Sigmoid colon (tissue), 7 donors: Measurements from ENCODE around the gene SLC9A9. TPM values are rescaled to one million over a fixed set of nuclear protein-coding genes. Genes with fewer than 3 reads are reported as not detected.

Experiments used
- DNase-seq: peaks from one replicate; pipeline ENCODE4 v3.0.0-alpha.2; 2019
- H3K27ac ChIP-seq, 4 donors: fragments of 200-600 bp; sonication (generic); one replicate each; pipeline ENCODE4 v1.5.1; 2016 to 2019; ENCODE audit warnings: mild to moderate bottlenecking in 1 of 4
- H3K27me3 ChIP-seq, 3 donors: fragments of 200-600 bp; sonication (generic); one replicate each; pipeline ENCODE4 v1.5.1; 2019; ENCODE audit warnings: mild to moderate bottlenecking in 1 of 3
- H3K36me3 ChIP-seq, 4 donors: fragments of 200-600 bp; sonication (generic); one replicate each; pipeline ENCODE4 v1.5.1; 2016 to 2019
- H3K4me1 ChIP-seq, 4 donors: fragments of 200-600 bp; sonication (generic); one replicate each; pipeline ENCODE4 v1.5.1; 2017 to 2019
- H3K4me3 ChIP-seq, 4 donors: fragments of 200-600 bp; sonication (generic); one replicate each; pipeline ENCODE4 v1.5.1; 2017 to 2019; ENCODE audit warnings: mild to moderate bottlenecking in 2 of 4, moderate library complexity in 1 of 4
- H3K9me3 ChIP-seq, 4 donors: fragments of 200-600 bp in 3 of 4; sonication (generic) in 3 of 4; one replicate each; pipeline versions ENCODE4 v1.5.1 to v1.6.1; 2013 to 2019
- EP300 ChIP-seq, 4 donors: sonication (generic); formaldehyde crosslinking; IDR thresholded peaks; one replicate each; pipeline ENCODE4 v1.6.1; 2017; ENCODE audit warnings: antibody characterized with exemption in 4 of 4
- POLR2A ChIP-seq, 2 donors: fragments of 450-650 bp; IDR thresholded peaks; one replicate each; pipeline ENCODE4 v1.6.1; 2016; ENCODE audit warnings: antibody characterized with exemption in 2 of 2, mild to moderate bottlenecking in 2 of 2, moderate library complexity in 2 of 2
- POLR2AphosphoS5 ChIP-seq, 4 donors: sonication (generic); formaldehyde crosslinking; IDR thresholded peaks; one replicate each; pipeline ENCODE4 v1.6.1; 2017; ENCODE audit warnings: antibody characterized with exemption in 4 of 4
- WGBS, 2 donors: extraction: QIAGEN DNeasy Blood & Tissue Kit; methylation state at CpG; one replicate each; pipeline ENCODE4 v1.1.7; 2013; 5-methylcytosine and 5-hydroxymethylcytosine counted together
- intact Hi-C: fragments of 100-400 bp; cut with DNase I; formaldehyde crosslinking; loops from one replicate; pipeline ENCODE4 v1.15.1; 2023
- polyA plus RNA-seq, 3 donors: library from polyadenylated mRNA; stranded (reverse); fragments of 200-250 nt; gene quantifications; one replicate each; pipeline ENCODE4 v1.2.3, GENCODE V29; 2013
- total RNA-seq, 4 donors: library from RNA; depleted of rRNA; stranded (reverse); fragments of >200 nt; gene quantifications; one replicate each; pipeline ENCODE4 v1.1.0, GENCODE V29; 2016
- TF ChIP-seq, protein P1 (sequence below), 4 experiments: fragments of 450-650 bp in 3 of 4; fragments of 200-600 bp in 1 of 4; IDR thresholded peaks; one replicate each; pipeline ENCODE4 v1.5.1; 2016 to 2019; ENCODE audit warnings: antibody characterized with exemption in 4 of 4, mild to moderate bottlenecking in 3 of 4, moderate library complexity in 2 of 4
- donor health status: healthy with polysubstance abuse.
- donor health status: Bipolar disorder and iron deficiency.
- donor health status: healthy.

The SLC9A9 gene
- total and polyA plus RNA-seq, 7 donors, result 2.4 to 29.9 (median 18.9) TPM

DNA sequence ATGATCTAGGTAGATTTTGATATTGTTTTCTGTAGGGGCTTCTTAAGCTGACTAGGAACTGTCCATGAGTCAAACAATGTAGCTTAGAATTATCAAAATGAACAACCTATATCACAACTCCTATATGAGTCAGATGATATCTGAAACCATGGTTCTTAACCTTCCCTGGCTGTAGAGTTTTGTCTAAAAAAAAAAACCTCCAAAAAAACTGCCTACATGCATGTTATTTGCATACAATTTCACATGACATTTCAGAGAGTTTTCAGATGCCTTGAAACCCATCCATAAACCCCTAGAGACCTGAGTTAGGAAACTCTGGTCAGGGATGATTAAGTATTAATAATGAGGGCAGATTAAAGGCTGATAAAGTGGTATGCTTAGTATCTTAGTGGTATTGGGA, 571.7 kb downstream of the SLC9A9 start:
- no peak for DNase-seq
- Histone ChIP-seq H3K4me1 (no peaks in the 10 kb centered on the region), H3K9me3 (no peaks in the 10 kb centered on the region), H3K27me3 (no peaks in the 10 kb centered on the region), H3K36me3 (no peaks in the 10 kb centered on the region), H3K4me3 (no peak overlapping the region), H3K27ac (no peak overlapping the region)
- intact Hi-C loops, result no loop called here
- no peak for TF ChIP-seq POLR2AphosphoS5 (IDR thresholded peaks at IDR 0.05)

DNA sequence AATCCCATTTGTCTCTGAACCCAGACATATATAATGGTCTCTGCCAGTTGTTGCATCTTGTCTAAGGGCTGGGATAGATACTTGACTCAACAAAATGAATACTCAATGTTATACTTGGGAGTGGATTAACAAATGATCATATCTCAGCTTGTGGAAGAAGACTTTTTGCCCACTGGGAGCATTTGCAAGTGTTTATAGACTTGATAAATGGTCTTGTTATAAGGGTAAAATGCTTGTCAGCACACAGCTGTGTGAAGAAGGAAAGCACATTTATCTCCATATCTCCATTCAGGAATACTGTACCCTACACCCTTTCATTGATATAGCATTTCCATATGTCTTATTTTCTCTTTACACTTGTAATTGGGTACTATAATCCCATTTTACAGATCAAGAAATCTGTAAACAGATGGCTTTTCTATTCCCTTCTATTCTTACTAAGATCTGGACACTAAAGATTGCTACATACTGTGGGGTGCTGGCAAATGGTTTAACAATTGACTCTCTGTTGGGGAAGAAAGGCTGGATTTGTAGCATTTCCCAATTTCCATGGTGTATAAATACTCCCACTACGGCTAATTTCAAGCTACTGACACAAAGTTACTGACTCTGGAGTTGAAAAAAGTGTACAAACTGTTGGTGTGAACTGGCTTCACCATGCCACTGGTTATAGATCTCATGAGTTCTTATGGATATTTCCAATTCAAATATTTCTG, 574.1 kb downstream of the SLC9A9 start:
- H3K36me3 ChIP-seq, result no peaks in the 10 kb centered on the region
- intact Hi-C loops, result no loop called here
- DNase-seq, result no peak

DNA sequence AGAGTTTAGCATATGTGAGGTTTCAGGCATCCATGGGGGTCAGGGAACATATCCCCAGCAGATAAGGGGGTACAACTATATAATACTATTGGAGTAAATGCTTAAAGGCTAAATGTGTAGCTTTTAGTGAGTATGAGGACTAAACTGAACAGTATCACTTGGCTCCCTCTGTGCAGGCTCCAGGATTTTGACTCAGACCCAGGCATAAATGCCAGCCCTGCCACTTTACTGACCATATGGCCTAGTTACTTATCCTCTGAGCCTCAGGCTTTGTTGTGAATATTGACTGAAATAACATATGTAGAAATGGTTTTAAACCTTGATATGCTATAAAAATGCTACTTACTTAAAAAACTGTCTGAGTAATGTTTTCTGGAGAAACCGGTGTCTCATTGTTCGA, 577.1 kb downstream of the SLC9A9 start:
- 98 to 99% methylated on average over 2 of the region's 2 CpGs for WGBS, 2 donors

More for the DNA sequence above, 574.1 kb downstream of the SLC9A9 start:
- Histone ChIP-seq H3K9me3 (no peaks in the 10 kb centered on the region), H3K4me3 (no peak overlapping the region), H3K27ac (no peak overlapping the region), H3K4me1 (no peaks in the 10 kb centered on the region), H3K27me3 (no peaks in the 10 kb centered on the region)
- TF ChIP-seq POLR2AphosphoS5 (IDR thresholded peaks at IDR 0.05) (no peak), POLR2A (IDR thresholded peaks at IDR 0.05) (no peak), EP300 (IDR thresholded peaks at IDR 0.05) (no peak)
- TF ChIP-seq, protein P1, sequence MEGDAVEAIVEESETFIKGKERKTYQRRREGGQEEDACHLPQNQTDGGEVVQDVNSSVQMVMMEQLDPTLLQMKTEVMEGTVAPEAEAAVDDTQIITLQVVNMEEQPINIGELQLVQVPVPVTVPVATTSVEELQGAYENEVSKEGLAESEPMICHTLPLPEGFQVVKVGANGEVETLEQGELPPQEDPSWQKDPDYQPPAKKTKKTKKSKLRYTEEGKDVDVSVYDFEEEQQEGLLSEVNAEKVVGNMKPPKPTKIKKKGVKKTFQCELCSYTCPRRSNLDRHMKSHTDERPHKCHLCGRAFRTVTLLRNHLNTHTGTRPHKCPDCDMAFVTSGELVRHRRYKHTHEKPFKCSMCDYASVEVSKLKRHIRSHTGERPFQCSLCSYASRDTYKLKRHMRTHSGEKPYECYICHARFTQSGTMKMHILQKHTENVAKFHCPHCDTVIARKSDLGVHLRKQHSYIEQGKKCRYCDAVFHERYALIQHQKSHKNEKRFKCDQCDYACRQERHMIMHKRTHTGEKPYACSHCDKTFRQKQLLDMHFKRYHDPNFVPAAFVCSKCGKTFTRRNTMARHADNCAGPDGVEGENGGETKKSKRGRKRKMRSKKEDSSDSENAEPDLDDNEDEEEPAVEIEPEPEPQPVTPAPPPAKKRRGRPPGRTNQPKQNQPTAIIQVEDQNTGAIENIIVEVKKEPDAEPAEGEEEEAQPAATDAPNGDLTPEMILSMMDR (IDR thresholded peaks at IDR 0.05), result no peak
- 88 to 94% methylated on average over 1 of the region's 1 CpG for WGBS, 2 donors

DNA sequence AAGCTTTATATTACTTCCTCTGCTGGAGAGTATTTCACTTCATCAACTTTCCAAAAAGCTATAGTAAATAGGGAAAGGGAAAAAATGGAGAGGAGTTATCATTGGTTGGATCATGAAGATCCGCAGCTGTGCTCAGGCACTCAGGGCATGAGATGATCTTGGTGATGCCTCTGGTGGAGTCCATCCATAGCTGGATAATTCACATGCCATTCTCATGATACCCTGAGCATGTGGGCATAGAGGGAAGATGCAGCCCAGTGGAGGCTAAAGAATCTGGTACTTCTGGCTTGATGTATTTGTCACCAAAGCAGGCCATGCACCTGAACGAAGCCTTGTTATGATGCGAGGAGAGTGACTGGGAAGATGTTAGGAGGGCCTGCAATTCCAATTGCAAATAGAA, 578.5 kb downstream of the SLC9A9 start:
- 97 to 98% methylated on average over 3 of the region's 3 CpGs for WGBS, 2 donors
- Histone ChIP-seq H3K4me3 (no peak overlapping the region), H3K36me3 (peaks cover 0 to 15% (median 0%) of the 10 kb centered on the region in 4 donors), H3K27me3 (no peaks in the 10 kb centered on the region), H3K9me3 (no peaks in the 10 kb centered on the region), H3K4me1 (no peaks in the 10 kb centered on the region), H3K27ac (no peak overlapping the region)
- DNase-seq, result no peak
- intact Hi-C loops, result no loop called here
- TF ChIP-seq POLR2AphosphoS5 (IDR thresholded peaks at IDR 0.05), result no peak
- TF ChIP-seq, protein P1 (IDR thresholded peaks at IDR 0.05), result no peak
- no peak for TF ChIP-seq EP300 (IDR thresholded peaks at IDR 0.05)
- no peak for TF ChIP-seq POLR2A (IDR thresholded peaks at IDR 0.05)

More for the DNA sequence above, 577.1 kb downstream of the SLC9A9 start:
- intact Hi-C loops, result no loop called here
- H3K36me3 ChIP-seq, result peaks cover 0 to 8% (median 0%) of the 10 kb centered on the region in 4 donors
- no peaks in the 10 kb centered on the region for H3K27me3 ChIP-seq
- DNase-seq, result no peak
- no peaks in the 10 kb centered on the region for H3K4me1 ChIP-seq
- H3K27ac ChIP-seq, result no peak overlapping the region
- TF ChIP-seq, protein P1 (IDR thresholded peaks at IDR 0.05), result no peak
- TF ChIP-seq POLR2A (IDR thresholded peaks at IDR 0.05), result no peak
- no peak for TF ChIP-seq EP300 (IDR thresholded peaks at IDR 0.05)
- no peak for TF ChIP-seq POLR2AphosphoS5 (IDR thresholded peaks at IDR 0.05)
- H3K4me3 ChIP-seq, result no peak overlapping the region
- no peaks in the 10 kb centered on the region for H3K9me3 ChIP-seq

DNA sequence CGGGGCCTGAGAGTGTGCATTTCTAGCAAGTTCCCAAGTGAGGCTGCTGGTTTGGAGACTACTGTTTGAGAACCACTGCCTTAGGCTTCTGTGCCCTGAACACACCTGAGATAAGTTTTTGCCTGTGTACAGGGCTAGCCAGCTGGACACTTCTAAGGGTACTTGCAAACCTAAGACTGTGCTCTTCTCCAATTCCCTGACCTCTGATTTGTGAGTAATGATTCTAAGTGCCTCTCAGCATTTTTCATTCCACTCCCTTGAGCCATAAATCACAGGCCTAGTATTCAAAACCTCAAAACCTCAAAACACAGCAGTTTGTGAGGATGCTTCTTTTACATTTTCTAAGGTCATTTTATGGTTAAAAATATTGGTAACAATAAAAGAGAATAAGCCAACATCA, 580.3 kb downstream of the SLC9A9 start:
- intact Hi-C loops, result no loop called here
- WGBS, 2 donors, result 95 to 100% methylated on average over 1 of the region's 1 CpG

More for the DNA sequence above, 580.3 kb downstream of the SLC9A9 start:
- TF ChIP-seq, protein P1 (IDR thresholded peaks at IDR 0.05), result no peak
- no peak for TF ChIP-seq POLR2A (IDR thresholded peaks at IDR 0.05)
- TF ChIP-seq EP300 (IDR thresholded peaks at IDR 0.05), result no peak
- TF ChIP-seq POLR2AphosphoS5 (IDR thresholded peaks at IDR 0.05), result no peak
- Histone ChIP-seq H3K9me3 (no peaks in the 10 kb centered on the region), H3K4me1 (no peaks in the 10 kb centered on the region), H3K36me3 (peaks cover 0 to 15% (median 0%) of the 10 kb centered on the region in 4 donors), H3K27me3 (no peaks in the 10 kb centered on the region), H3K4me3 (no peak overlapping the region), H3K27ac (no peak overlapping the region)
- DNase-seq, result no peak
